Femur (tissue), 1 donor: ENCODE measurements around the gene TBC1D22A.

ENCODE experiments used
- DNase-seq: peaks from one replicate; pipeline ENCODE4 v3.0.0-alpha.2; 2017

The TBC1D22A gene

DNA sequence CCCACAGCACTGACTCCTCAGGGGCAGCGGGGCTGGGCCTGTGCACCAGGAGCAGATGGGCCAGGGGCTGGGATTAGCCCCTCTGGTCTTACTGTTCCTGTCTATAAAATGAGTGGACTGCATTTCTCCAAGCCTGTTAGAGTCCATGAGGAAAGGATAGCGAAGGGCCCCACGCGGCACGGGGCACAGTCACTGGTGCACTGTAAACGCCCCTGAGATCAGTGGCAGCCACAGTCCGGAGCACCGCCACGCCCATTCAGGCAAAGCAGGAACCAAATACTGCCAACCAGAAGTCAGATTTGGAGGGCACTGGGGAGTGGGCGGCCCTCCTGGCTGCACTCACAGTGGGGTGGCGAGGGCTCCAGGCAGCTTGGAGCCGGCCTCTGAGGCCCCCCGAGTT, 387.5 kb downstream of the TBC1D22A start:
- no peak for DNase-seq

DNA sequence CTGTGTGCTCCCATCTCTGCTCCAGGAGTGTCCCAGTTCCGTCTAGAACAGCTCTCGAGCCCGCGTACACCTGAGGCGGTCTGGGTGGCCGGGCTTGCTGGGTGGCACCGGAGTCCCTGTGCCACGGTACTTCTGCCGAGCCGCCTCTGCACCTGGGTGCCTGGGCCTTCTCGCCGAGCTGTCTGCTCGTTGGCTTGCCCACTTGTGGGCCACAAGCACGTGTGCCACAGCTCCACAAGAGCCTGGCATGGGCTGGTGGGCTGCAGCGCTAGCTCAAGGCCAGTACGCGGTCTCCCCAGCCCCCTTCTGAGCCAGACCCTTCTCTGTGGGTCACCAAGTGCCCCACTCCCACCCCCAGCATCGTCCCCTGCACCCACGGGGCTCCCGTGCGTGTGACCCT, 388.0 kb downstream of the TBC1D22A start:
- DNase-seq, result no peak

- no peak for DNase-seq
Measured at GRCh38 chr22:47151064-47151463, 388.6 kb downstream of the TBC1D22A start.

DNA sequence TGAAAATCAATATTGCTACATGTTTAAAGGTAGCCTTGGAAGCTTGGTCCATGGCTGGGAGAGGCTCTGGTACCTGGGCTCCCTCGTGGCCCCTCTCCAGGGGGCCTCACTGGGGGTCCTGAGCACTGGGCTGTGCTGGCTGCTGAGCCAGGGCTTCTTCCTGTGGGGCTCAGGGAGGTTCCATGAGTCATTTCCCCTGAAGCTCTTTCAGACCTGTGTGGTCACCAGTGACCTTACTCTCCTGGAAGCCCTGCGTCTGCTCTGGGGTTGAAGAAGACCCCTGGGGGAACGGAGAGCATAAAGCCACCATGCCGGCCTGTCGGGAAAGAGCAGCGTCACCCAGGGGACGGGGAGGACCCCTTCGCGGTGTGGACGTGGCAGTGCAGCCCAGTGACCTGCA, 389.0 kb downstream of the TBC1D22A start:
- DNase-seq, result no peak

DNA sequence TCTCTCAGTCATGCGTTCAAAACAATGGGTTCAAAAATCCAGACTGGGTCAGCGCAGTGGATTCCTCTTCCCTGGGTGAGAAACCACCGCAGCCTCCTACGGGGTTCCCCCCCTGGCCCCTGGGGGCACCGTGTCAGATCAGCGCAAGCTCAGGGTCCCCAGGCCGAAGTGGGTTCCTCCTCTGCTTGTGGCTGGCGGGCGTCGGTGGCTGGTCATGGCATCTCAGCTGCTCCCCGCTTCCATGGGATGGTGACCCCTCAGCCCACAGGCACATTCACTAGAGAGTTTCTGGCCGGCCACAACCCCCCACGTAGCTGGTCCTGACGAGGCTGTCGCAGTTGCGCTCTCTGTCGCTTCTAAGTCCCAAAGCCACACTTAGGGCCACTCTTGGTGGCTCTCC, 389.8 kb downstream of the TBC1D22A start:
- no peak for DNase-seq

DNA sequence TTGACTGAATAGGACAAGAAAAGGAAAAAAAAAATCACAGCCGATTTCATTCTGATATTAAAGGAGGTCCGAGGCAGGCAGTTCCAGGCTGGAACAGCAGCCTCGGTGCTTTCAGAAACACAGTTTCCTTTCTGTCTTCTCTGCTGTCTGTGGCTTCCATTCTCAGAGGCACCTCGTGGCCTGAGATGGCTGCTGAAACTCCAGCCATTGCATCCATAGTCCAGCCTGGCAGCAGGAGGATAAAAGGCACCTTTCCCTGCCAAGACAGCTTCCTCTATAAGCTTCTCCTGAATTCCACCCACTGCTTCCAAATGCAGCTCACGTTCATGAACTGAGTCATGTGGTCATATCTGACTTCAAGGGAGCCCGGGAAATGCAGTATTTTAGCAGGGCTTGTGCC, 390.5 kb downstream of the TBC1D22A start:
- DNase-seq, result no peak

GRCh38 chr22:47153854-47154525, 391.5 kb downstream of the TBC1D22A start:
- no peak for DNase-seq

DNA sequence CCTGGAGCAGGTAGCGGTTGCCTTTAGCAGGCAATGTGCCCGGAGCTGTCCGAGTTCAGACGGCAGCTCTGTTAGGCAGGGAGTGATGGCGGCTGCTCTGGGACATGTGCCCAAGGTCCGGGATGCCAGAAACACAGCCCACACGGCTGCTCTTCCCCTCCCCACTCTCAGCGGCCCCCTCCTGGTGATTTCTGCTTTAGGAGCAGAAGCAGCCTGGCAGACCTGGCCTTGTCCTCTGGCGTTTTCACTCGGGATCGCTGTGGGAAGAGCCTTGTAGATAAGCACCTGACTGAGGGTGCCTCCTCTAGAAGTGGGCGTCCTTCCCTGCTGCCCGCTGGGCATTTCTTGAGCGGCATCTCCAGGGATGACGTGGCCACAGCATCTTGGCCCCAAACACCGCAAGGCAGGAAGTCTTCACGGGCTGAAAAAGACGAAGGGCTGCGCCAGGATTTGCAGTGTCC, 392.2 kb downstream of the TBC1D22A start:
- DNase-seq, result peak; percentile 79

GRCh38 chr22:47155131-47155885, 392.9 kb downstream of the TBC1D22A start:
- no peak for DNase-seq

DNA sequence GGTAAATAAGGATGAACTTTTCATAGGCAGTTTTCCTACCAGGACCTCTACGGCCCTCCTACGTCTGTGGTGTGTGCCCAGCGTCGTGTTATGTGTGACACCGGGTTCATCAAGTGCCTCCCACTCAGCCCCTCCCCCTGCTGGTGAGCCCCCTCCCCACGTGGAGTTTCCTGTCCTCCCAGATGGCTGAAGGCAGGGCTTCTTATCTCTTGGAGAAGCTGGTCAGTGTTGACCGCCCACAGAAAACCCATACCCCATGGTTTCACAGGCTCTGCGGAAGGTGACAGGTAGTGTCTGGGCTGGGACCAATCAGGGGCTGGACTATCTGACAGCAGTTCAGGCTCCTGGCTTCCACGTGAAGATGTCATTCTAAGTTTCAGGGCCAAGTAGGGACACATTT, 393.5 kb downstream of the TBC1D22A start:
- no peak for DNase-seq

DNA sequence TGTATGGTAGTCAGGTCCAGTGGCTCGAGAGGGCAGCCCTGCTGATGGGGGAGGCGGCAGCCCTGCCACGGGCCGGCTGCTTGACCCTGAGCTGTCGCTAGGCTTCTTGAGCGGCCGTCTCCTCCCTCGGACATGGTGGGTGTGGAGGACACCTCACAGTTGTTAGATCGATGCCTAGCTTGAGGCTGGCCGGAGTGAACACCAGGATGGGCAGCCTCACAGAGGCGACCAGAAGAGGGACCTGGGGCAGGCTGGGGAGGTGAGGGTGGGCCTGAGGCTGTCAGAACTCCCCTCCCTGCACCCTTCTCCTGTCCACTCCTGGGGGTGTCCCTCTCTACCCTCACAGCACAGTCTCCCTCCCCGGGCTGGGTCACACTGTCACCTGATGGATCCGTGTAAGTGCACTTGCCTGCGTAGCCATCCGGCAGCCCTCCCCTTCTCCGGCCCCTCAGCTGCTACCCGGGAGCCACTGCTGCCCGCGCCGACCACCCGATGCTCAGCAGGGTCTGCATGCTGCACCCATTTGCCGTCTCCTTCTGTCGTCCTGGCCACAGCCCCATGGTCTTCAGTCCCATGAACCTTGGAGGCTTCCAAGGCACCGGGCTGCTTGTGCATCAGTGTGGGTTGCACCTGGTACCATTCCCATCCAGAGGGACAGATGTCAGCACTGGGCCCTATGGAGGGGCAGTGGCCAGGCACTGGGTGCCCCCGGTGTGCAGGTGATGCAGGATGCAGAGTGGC, 394.1 kb downstream of the TBC1D22A start:
- no peak for DNase-seq

DNA sequence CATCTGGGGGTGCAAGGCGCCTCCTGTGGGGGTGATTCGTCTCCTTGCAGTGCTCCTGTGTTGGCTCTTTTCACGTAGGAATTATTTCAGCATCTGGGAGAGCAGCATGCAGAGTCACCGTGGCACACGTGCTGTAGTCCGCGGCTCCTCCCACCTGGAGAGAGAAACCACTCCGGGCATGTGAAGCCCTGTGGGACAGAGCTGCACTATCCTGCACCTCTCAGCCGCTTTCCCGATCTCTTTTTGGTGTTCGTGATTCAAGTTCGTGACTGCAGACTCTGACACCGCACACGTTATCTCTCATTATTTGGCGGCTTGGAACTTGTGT, 394.6 kb downstream of the TBC1D22A start:
- DNase-seq, result no peak

DNA sequence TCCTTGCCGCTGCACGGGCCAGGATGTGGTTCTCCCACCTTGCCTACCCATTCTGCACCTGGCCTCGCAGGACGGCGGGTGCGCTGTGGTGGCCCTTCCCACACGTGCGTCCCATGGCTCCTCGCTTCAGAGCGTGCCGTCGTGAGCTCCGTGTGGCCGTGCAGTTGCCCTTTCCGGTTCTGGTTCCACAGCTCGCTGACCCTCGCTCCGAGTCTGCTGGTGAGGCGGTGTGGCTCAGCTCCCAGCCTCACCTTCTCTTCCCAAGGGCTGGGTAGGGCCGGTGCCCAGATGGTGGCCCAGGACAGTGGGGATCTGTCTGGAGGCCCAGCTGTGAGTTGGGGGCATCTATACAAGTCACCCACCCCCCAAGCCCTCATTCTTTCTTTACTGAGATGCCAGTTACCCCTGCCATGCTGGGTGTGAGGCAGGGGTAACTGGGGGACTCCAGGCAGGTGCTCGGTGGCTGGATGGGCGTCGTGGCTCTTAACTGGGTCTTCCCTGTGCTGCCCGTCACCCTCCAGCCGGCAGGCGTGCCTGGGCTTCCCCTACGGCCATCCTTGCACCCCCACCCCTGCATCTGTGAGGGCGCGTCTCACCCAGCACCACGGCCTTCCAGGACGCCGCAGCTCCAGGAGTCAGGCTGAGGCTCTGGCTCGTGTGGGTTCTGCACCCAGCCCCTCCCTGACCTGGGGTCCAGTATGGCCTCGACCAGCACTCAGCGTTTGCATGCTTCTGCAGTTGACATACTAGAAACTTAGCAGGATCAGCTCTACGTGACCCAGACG, 395.2 kb downstream of the TBC1D22A start:
- no peak for DNase-seq

- no peak for DNase-seq
Measured at GRCh38 chr22:47158457-47158856, 396.0 kb downstream of the TBC1D22A start.

DNA sequence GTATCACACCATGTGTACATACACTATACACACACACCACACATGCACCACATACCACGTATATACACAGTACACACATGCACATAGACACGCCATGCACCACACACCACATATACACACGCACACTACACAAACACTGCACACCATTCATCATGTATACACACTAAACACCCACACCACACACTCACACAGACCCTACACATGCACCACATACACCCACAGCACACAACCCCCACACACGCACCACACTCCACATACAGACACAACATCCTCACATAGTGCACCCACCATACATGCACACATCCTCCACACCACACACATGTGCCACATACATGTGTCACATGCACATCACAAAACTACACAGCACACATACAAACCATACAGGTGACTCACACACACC, 397.1 kb downstream of the TBC1D22A start:
- no peak for DNase-seq

DNA sequence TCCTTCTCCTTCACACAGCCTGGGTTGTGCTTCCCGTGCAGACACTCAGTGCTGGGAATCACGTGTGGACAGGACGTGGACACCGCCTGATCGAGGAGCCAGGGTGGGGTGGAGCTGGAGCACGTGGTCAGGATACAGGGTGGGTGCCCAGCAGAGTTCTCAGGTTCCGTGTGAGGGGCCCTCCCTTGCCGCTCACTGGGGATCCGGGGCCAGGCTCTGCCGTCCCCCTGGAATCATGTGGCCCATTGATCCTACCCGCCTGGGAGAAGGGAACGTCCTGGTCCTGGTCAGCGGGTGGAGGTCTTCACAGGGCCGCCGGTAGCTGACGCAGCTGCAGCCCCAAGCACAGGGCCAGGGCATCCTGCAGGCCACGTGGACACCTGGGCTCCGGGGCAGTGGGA, 397.7 kb downstream of the TBC1D22A start:
- no peak for DNase-seq

DNA sequence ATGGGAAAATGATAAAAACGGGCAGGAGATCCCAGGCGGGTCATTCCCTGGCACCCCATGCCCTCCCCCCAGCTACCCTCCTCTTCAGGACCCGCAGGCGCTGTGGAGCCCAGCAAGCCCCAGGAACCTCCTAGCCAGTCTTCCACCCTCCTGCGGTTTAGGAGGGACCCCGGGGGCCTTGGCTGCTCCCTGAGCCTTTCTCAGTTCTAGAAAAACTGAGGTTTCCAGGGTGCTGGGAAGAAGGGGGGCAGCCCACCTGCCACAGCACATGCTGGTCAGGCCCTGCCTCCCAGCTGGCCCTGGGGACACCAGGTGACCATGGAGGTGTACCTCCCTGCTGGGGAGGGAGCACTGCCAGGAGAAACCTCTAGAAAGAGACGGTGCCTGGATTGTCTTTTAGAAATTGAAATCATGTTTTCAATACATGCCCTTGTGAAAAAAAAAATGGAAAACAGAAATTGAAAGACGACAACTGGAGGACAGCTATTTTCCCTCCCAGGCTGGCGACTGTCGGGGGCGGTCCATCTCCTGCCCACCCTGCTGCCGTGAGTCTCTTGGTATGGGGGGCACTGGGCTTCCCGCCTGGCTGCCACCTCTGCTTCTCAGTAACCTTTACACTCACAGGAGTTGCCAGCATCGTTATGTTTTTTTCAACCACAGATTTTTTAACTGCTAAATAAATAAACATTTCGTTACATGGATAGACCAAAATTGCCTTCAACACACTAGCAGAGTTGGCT, 398.5 kb downstream of the TBC1D22A start:
- peak; percentile 0 for DNase-seq

GRCh38 chr22:47161631-47162030, 399.2 kb downstream of the TBC1D22A start:
- DNase-seq, result peak; percentile 26

DNA sequence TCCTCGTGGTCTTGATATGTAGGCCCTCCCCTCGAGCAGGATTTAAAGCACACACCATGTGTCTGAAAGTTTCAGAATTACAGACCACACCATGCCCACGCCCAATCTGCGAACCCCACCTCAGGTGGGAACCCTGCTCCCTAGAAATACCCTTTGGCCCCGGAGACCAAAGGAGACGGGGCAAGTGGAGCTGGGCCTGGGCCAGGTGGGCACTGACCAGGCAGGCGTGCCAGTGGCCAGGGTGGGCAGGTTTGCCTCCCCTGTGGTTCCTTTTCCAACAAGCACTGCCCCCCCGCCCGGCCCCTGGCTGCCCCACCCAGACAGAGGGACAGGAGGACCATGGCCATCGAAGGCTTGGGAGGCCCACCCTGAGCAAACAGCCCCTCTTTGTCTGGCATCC, 400.4 kb downstream of the TBC1D22A start:
- DNase-seq, result peak; percentile 15

- peak; percentile 16 for DNase-seq
Measured at GRCh38 chr22:47163481-47163855, 401.0 kb downstream of the TBC1D22A start.

DNA sequence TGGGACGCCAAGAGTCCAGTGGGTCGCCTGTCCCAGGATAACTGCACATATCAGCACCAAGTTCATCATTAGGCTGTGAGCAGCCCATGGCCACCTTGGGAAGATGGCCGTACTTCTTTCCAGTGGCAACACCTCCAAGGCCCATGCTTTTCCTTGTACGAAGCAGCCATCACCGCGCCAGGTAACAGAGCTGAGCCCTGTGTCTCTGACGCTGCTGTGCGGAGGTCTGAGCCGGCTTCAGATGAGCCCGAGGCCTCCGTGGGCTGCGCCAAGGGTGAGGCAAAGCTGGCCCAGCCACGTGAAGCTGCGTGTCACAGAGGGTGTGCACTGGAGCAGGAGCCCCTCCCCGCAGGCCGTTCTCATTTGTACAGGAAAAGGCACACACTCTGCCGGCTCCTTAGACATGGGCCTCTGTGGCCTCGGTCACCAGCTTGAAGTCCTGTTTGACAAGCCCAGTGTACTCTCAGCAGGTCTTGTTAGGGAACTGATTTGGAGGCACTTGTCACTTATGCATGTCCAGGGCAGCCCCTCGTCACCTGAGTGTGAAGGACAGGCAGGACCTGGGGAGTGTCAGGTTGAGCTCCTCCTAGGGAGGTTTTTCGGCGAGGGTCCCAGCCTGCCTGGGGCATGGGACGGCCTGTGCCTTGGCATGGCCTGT, 401.5 kb downstream of the TBC1D22A start:
- DNase-seq, result peak; percentile 12
